Panc1 (cell line): ENCODE measurements around the gene SELENOW.

ENCODE experiments used
- CTCF ChIP-seq: fragments of 450-650 bp; IDR thresholded peaks from 2 replicates; pipeline ENCODE4 v1.5.1; 2017; ENCODE audit warnings: mild to moderate bottlenecking
- POLR2AphosphoS5 ChIP-seq: IDR thresholded peaks from 2 replicates; pipeline ENCODE4 v1.6.1; 2012; ENCODE audit warnings: mild to moderate bottlenecking, low read depth, low read length, moderate library complexity

GRCh38 chr19:47762615-47763308 is 15.7 kb upstream of the SELENOW start:
- TF ChIP-seq CTCF (no peak), POLR2AphosphoS5 (no peak)
